Fibroblast of lung (primary cell): Measurements from ENCODE around the gene C8G.

Experiments
- EZH2 ChIP-seq: IDR thresholded peaks from 2 replicates; pipeline ENCODE4 v1.5.1; 2012; ENCODE audit warnings: low read length, control low read depth, mild to moderate bottlenecking; ENCODE audit errors: missing control alignments
- TF ChIP-seq, protein P1 (sequence below), 2 donors: IDR thresholded peaks in 1 of 2; conservative IDR thresholded peaks in 1 of 2; 1 replicate in 1 of 2; 2 replicates in 1 of 2; pipeline ENCODE4 v1.5.1; 2011 to 2012; ENCODE audit warnings: low read length in 2 of 2, control low read depth in 1 of 2, inconsistent platforms in 1 of 2, low read depth in 1 of 2, mild to moderate bottlenecking in 1 of 2

DNA sequence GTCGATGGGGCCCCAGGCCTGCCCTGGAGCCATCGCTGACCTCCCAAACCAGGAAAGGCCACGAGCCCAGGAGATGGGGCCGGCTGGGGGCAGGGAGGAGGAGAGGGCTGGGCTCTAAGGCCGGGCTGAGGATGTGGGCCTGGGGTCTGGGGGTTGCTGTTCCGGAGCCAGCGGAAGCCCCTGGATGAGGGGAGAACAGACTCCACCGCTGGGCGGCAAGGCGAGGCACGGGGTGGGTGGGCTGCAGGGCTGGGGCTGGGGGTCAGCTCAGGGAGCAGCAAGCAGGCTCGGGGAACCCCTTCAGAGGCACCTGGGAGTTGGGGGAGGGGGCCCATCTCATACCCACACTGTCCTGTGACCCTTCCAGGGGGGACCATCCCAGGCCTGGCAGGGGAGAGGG, 18.7 kb downstream of the C8G start:
- TF ChIP-seq, protein P1, sequence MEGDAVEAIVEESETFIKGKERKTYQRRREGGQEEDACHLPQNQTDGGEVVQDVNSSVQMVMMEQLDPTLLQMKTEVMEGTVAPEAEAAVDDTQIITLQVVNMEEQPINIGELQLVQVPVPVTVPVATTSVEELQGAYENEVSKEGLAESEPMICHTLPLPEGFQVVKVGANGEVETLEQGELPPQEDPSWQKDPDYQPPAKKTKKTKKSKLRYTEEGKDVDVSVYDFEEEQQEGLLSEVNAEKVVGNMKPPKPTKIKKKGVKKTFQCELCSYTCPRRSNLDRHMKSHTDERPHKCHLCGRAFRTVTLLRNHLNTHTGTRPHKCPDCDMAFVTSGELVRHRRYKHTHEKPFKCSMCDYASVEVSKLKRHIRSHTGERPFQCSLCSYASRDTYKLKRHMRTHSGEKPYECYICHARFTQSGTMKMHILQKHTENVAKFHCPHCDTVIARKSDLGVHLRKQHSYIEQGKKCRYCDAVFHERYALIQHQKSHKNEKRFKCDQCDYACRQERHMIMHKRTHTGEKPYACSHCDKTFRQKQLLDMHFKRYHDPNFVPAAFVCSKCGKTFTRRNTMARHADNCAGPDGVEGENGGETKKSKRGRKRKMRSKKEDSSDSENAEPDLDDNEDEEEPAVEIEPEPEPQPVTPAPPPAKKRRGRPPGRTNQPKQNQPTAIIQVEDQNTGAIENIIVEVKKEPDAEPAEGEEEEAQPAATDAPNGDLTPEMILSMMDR (conservative IDR thresholded peaks at IDR 0.05 in 1 of 2, IDR thresholded peaks at IDR 0.05 in 1 of 2; ENCODE audit: low read depth in 1 of 2, low read length in 2 of 2): no peak
- TF ChIP-seq EZH2: no peak
